ENCODE results near the gene SNTG2.

GRCh38 chr2:1166976-1167375 lies 216.3 kb downstream of the SNTG2 start:
- TF ChIP-seq CTCF (conservative IDR thresholded peaks at IDR 0.05; ENCODE audit: low read length), result no peak
- TF ChIP-seq EZH2phosphoT487 (IDR thresholded peaks at IDR 0.05; ENCODE audit: borderline replicate concordance, low read depth, low read length), result no peak
